ENCODE measurements around the gene TMEM119. TPM values are rescaled to one million over a fixed set of nuclear protein-coding genes. Genes with fewer than 3 reads are reported as not detected.
A peak's percentile ranks its signal among the peaks of the same experiment; 100 is the strongest.
"Not testable (repeated sequence)": the region's sequence is repeated elsewhere in the genome, so short reads cannot be mapped to it uniquely, and the experiment has no call there.

TMEM119 gene
- total and polyA plus RNA-seq, 5 experiments from 2014 or later: 0.06 to 0.77 (median 0.24) TPM; not detected in 1

- Mint-ChIP-seq H3K27ac (peak within 1 kb of the TSS; percentile 98 to 100 (median 100)), H3K27me3 (no peaks in the 10 kb centered on the region), H3K4me1 (peaks cover 18 to 83% (median 55%) of the 10 kb centered on the region in 4 donors), H3K9me3 (no peaks in the 10 kb centered on the region), H3K36me3 (peaks cover 4 to 47% (median 13%) of the 10 kb centered on the region in 3 donors), H3K4me3 (peak within 1 kb of the TSS; percentile 97 to 100 (median 100))
- POLR2A ChIA-PET: interaction anchor here (0.6 to 11.6 kb wide), 18 partner anchors 12 to 491 kb away, joined by 3 to 217 read pairs (median 3); partner anchors contain the start of genes SELPLG and SSH1
- ATAC-seq: peak; percentile 67 to 72
- DNase-seq: peak; percentile 97 to 100 (median 99)
Measured at GRCh38 chr12:108562348-108563135, 35.3 kb downstream of the TMEM119 start, which contains the start of gene ISCU. Gene ISCU, plus strand, starts transcription at chr12:108562596. Its CDS starts 27 bp downstream, at chr12:108562623.

- Mint-ChIP-seq H3K9me3 (no peaks in the 10 kb centered on the region), H3K36me3 (peaks cover 4 to 43% (median 11%) of the 10 kb centered on the region in 3 donors), H3K27me3 (no peaks in the 10 kb centered on the region), H3K27ac (peak overlapping the region; percentile 98 to 100 (median 100)), H3K4me1 (peaks cover 20 to 83% (median 55%) of the 10 kb centered on the region in 4 donors), H3K4me3 (peak overlapping the region; percentile 97 to 100 (median 100))
- POLR2A ChIA-PET: interaction anchor here (0.6 to 11.6 kb wide), 18 partner anchors 12 to 491 kb away, joined by 3 to 217 read pairs (median 4); partner anchors contain the start of genes SELPLG and SSH1
- peak in 1 of 2 donors; percentile 3 for ATAC-seq
- DNase-seq: peak in 1 of 10 donors; percentile 4
Measured at GRCh38 chr12:108561852-108562347, 36.0 kb downstream of the TMEM119 start.

GRCh38 chr12:108560752-108561719 lies 36.8 kb downstream of the TMEM119 start, which contains the start of gene SART3:
Gene SART3, minus strand, starts transcription at chr12:108561173. Its CDS starts 19 bp downstream, at chr12:108561154.
- Mint-ChIP-seq H3K4me3 (peak within 1 kb of the TSS; percentile 97 to 100 (median 100)), H3K36me3 (peaks cover 4 to 43% (median 8%) of the 10 kb centered on the region in 3 donors), H3K27ac (peak within 1 kb of the TSS; percentile 98 to 100 (median 100)), H3K27me3 (no peaks in the 10 kb centered on the region), H3K4me1 (peaks cover 25 to 84% (median 57%) of the 10 kb centered on the region in 4 donors), H3K9me3 (no peaks in the 10 kb centered on the region)
- DNase-seq: peak; percentile 67 to 94 (median 80)
- ATAC-seq: peak; percentile 52 to 57
- POLR2A ChIA-PET: interaction anchor here (0.7 to 11.6 kb wide), 14 partner anchors 8 to 1605 kb away, joined by 3 to 217 read pairs (median 3); partner anchors contain the start of genes KCTD10, SELPLG, SSH1 and TMEM263

- peaks cover 4 to 40% (median 8%) of the 10 kb centered on the region in 3 donors for H3K36me3 Mint-ChIP-seq
- peak overlapping the region; percentile 98 to 100 (median 100) for H3K27ac Mint-ChIP-seq
- H3K9me3 Mint-ChIP-seq: no peaks in the 10 kb centered on the region
- DNase-seq (no peak), ATAC-seq (no peak)
- peaks cover 23 to 84% (median 54%) of the 10 kb centered on the region in 4 donors for H3K4me1 Mint-ChIP-seq
- POLR2A ChIA-PET: interaction anchor here (0.6 to 11.6 kb wide), 11 partner anchors 19 to 1604 kb away, joined by 3 to 217 read pairs (median 4); partner anchors contain the start of genes SELPLG, SSH1, TMEM263 and USP30
- peak overlapping the region; percentile 97 to 100 (median 100) for H3K4me3 Mint-ChIP-seq
- H3K27me3 Mint-ChIP-seq: no peaks in the 10 kb centered on the region
Measured at GRCh38 chr12:108560321-108560721, 37.6 kb downstream of the TMEM119 start.

- Mint-ChIP-seq H3K27me3 (no peaks in the 10 kb centered on the region), H3K27ac (peak overlapping the region; percentile 98 to 100 (median 100)), H3K4me3 (peak overlapping the region; percentile 97 to 100 (median 100)), H3K9me3 (no peaks in the 10 kb centered on the region), H3K36me3 (peaks cover 4 to 39% (median 8%) of the 10 kb centered on the region in 3 donors), H3K4me1 (peaks cover 25 to 84% (median 58%) of the 10 kb centered on the region in 4 donors)
- ATAC-seq: no peak
- POLR2A ChIA-PET: interaction anchor here (0.6 to 11.6 kb wide), 5 partner anchors 18 to 493 kb away, joined by 3 to 217 read pairs (median 4); partner anchors contain the start of genes SELPLG, SSH1 and USP30
- DNase-seq: no peak
Measured at GRCh38 chr12:108559748-108560147, 38.1 kb downstream of the TMEM119 start.

- no peak for DNase-seq
- POLR2A ChIA-PET: interaction anchor here (0.7 to 11.6 kb wide), 2 partner anchors 74 to 903 kb away, joined by 4 to 217 read pairs; partner anchors contain the start of gene SELPLG
Measured at GRCh38 chr12:108559007-108559655, 38.8 kb downstream of the TMEM119 start.

GRCh38 chr12:108555383-108555782 lies 42.5 kb downstream of the TMEM119 start:
- ATAC-seq, POLR2A ChIA-PET, H3K27me3 Mint-ChIP-seq, H3K9me3 Mint-ChIP-seq, H3K27ac Mint-ChIP-seq, DNase-seq: not testable (repeated sequence)
- peaks cover 0 to 44% (median 3%) of the 10 kb centered on the region in 3 donors for H3K36me3 Mint-ChIP-seq
- H3K4me1 Mint-ChIP-seq: peaks cover 37 to 91% (median 81%) of the 10 kb centered on the region in 4 donors
- peak overlapping the region in 6 of 10 donors; percentile 7 to 42 (median 34) for H3K4me3 Mint-ChIP-seq

More at GRCh38 chr12:108559007-108559655, 38.8 kb downstream of the TMEM119 start:
- Mint-ChIP-seq H3K4me3 (peak overlapping the region; percentile 65 to 100 (median 99)), H3K4me1 (peaks cover 25 to 82% (median 61%) of the 10 kb centered on the region in 4 donors), H3K9me3 (no peaks in the 10 kb centered on the region), H3K36me3 (peaks cover 4 to 34% (median 6%) of the 10 kb centered on the region in 3 donors), H3K27me3 (no peaks in the 10 kb centered on the region), H3K27ac (peak overlapping the region in 8 of 10 donors; percentile 43 to 100 (median 76))
- no peak for ATAC-seq

- H3K4me1 Mint-ChIP-seq: peaks cover 32 to 88% (median 78%) of the 10 kb centered on the region in 4 donors
- H3K4me3 Mint-ChIP-seq: peak overlapping the region in 6 of 10 donors; percentile 20 to 67 (median 40)
- POLR2A ChIA-PET: no interaction called here
- H3K36me3 Mint-ChIP-seq: peaks cover 0 to 53% (median 3%) of the 10 kb centered on the region in 3 donors
- ATAC-seq (no peak), DNase-seq (no peak)
- H3K27ac Mint-ChIP-seq: peak overlapping the region in 2 of 10 donors; percentile 4 to 85
- no peaks in the 10 kb centered on the region for H3K9me3 Mint-ChIP-seq
- no peaks in the 10 kb centered on the region for H3K27me3 Mint-ChIP-seq
Measured at GRCh38 chr12:108553799-108554198, 44.1 kb downstream of the TMEM119 start.

- Mint-ChIP-seq H3K27me3 (no peaks in the 10 kb centered on the region), H3K27ac (peak overlapping the region in 8 of 10 donors; percentile 2 to 48 (median 19)), H3K4me3 (peak overlapping the region in 9 of 10 donors; percentile 16 to 67 (median 50)), H3K4me1 (peaks cover 24 to 77% (median 67%) of the 10 kb centered on the region in 4 donors), H3K36me3 (peaks cover 0 to 58% (median 5%) of the 10 kb centered on the region in 3 donors), H3K9me3 (no peaks in the 10 kb centered on the region)
- POLR2A ChIA-PET: no interaction called here
- ATAC-seq: no peak
- DNase-seq: no peak
Measured at GRCh38 chr12:108551535-108551934, 46.3 kb downstream of the TMEM119 start.

GRCh38 chr12:108548954-108549521 lies 48.8 kb downstream of the TMEM119 start:
- POLR2A ChIA-PET: interaction anchor here (0.6 to 1.9 kb wide), 4 partner anchors 13 to 864 kb away, joined by 3 to 5 read pairs (median 4); partner anchors contain the start of genes ISCU, PWP1 and SART3
- peak overlapping the region in 1 of 10 donors; percentile 63 for H3K27ac Mint-ChIP-seq
- H3K4me3 Mint-ChIP-seq: no peak overlapping the region
- peaks cover 28 to 58% (median 57%) of the 10 kb centered on the region in 4 donors for H3K4me1 Mint-ChIP-seq
- DNase-seq (no peak), ATAC-seq (no peak)
- H3K9me3 Mint-ChIP-seq: no peaks in the 10 kb centered on the region
- peaks cover 0 to 69% (median 7%) of the 10 kb centered on the region in 3 donors for H3K36me3 Mint-ChIP-seq
- no peaks in the 10 kb centered on the region for H3K27me3 Mint-ChIP-seq
